ENCODE measurements around the gene MEX3D.

MEX3D gene

DNA sequence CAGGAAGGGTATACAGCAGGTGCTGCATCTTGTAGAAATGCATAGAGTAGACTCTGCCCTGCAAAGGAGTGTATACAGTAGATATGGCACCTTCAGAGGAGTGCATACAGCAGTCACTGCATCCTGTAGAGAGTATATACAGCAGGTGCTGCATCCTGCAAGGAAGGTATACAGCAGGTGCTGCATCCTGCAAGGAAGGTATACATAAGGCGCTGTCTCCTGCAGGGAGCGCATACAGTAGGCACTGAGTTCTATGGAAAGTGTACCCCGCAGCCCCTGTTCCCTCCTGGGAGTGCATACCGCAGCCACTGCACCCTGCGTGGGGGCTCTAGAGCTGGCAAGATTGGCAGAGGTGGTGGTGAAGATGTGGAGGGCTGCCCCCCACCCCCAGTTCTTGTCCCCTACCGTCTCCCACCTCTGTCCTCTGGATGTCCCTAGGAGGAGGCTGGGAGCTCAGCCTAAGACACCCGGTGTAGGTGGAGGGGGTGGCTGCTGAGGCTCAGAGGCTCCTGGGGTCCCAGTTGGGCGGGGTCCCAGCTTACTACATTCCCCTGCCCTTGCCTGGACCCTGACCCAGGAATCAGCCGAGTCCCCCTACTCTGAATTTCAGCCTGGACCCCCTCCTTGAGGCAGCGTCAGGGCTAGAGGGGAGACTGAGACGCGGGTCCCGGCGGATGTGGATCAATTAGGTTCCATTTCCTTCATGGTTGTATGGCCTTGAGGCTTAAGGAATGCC lies 53.0 kb downstream of the MEX3D start:
- no peak for DNase-seq

DNA sequence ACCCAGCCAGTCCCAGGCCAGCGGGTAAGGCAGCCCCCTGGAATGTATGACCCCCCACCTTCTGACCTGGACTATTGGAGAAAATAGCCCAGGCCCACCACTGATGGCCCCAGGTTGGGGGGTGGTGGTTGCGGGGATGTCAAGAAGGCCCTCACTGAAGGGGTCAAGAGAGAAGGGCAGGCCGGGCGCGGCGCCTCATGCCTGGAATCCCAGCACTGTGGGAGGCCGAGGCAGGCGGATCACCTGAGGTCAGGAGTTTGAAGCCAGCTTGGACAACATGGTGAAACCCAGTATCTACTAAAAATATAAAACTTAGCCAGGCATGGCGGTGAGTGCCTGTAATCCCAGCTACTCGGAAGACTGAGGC lies 53.8 kb downstream of the MEX3D start:
- DNase-seq = no peak

DNA sequence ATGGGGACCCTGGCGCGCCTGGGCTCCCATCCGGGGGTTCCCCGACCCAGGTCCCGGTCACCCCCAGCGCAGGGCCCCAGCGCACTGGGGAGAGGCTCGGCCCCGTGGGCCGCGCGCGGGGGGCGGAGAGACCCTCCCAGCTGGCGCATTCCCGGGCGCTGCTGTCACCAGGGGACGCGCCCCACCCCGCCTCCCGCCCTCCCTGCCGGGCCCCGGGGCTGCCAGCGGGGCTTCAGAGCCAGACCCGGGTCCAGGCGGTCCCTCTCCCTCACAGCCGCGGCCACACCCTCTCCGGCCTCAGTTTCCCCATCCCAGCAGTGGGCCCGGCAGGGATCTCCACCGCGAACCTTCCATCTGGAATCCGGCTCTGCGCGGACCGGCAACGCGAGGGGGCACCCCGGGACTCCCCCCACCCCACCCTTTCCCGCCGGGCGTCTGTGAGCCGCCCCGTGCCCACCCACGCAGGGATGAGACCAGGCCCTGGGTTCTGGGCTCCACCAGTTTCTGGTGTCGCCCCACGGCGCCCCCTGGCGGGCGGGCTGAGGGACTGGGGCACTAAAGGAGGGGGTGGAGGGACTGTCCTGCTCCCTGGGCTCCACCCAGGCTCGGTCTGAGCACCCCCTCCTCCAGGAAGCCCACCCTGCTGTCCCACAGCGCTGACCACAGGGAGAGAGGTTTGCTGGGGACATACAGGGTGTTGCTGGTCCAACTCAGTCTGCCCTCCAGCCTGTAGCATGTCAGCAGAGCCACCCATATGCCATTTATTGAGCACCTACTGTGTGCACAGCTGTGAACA lies 54.4 kb downstream of the MEX3D start:
- DNase-seq = peak; percentile 74

DNA sequence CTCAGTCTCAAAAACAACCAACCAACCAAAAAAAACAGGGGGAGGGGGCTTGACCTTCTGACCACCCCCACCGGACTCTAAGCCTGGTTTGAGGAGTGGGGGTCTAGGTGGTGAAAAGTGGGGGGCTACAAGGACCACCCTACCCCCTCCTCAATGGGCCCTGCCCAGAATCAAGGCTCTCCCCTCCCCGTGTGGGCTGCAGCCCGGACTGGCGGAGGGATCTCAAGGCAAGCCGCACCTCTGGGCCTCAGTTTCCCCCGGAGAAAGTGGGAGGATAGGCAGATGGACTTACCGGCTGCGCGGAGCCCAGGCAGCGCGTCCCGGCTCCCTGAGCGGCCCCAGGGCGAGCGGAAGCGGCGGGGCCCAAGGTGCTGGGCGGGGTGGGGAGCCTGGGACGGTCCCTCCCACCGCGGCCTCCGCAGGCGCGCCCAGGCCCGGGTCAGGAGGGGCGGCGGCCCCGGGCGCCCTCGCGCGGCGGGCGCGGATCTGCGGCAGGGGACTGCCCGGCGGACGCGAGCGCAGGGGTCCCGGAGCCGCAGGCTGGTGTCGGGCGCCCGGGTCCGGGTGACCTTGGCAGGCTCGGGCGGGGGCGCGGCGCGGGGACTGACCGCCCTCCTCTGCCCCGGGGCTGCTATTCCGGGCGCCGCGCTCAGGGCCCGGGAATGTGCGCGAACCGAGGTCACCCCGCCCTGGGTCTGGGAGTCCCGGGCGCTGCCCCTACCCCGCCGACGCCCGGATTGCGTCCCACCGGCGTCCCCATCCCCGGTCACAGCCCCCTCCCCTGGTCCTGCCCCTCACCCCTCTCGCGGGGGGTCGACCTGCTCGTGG lies 55.2 kb downstream of the MEX3D start, which contains the start of gene ADAMTSL5:
Gene ADAMTSL5, minus strand, starts transcription at position 349 of the 828 bp plus-strand sequence. CDS start 2,076 bp downstream, outside the sequence.
- DNase-seq = peak; percentile 66

DNA sequence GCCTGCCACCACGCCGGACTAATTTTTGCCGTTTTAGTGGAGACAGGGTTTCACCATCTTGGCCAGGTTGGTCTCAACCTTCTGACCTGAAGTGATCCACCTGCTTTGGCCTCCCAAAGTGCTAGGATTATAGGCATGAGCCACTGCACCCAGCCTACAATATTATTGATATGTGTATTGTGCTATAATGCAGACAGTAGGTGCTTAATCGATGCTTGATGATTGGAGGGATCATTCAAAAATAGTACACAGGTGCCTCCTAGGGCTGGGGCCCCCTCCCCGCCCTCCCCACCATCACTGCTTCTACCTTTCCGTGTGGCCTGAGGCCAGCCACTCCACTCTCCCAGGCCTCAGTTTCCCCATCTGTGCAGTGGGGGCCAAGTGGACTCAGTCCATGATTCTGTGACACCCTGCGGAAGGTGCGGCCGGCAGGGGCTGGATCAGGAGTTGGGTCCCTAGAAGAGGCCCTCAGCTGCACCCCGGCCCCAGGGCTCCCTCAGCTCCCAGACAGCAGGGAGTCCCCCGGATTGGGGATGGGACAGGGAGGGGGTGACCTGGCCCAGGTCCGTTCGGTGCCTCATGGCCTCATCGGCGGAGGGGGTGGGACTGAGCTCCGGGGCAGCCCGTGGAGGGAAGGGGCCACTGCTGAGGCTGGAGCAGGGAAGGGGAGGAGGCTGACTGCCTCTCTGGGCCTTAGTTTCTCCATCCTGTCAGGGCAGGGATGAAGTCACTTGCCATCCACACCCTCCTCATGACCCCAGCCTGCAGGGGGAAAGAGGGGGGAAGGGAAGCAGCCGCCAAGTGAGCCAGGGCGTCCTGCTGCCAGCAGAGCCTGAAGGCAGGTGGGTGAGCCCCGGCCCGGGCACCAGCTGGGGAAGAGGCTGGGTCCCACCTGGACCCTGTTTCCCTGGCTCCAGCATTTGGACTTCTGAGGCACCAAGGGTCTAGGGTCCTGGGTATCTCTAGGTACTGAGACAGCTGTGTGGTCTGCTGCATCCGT lies 56.5 kb downstream of the MEX3D start:
- DNase-seq = no peak

DNA sequence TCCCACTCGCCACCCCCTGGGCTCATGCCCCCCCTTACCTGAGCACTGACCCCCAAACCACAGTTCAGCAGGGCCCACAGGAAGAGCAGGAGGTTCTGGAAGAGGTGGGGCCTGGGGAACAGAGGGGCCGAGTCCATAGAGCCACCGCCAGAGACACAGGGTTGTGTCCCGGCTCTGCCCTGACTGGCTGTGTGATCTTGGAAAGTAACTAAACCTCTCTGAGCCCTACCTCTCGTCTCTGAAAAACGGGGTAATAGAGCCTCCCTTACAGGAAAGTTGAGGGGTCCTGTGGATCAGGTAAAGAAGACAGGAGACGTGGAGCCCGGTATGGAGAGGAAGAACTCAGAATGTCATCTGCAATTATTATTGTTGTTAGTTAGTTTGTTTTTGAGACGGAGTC lies 57.3 kb downstream of the MEX3D start:
- no peak for DNase-seq

DNA sequence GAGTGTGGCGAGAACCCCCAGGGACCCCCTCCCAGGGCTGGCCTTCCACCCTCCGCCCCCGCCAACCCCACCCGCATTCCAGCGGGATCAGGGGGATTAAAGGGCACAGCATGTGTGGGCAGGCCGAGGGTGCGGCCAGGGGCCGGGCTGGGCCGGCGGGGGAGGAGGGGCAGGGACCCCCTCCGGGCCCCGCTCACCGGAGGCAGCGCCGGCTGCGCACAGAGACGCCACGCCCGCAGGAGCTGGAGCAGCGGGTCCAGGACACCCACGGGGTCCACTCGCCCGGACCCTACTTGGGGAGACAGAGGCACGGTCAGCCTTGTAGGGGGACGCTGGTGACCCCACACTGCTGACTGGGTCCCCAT lies 57.7 kb downstream of the MEX3D start:
- DNase-seq = no peak

DNA sequence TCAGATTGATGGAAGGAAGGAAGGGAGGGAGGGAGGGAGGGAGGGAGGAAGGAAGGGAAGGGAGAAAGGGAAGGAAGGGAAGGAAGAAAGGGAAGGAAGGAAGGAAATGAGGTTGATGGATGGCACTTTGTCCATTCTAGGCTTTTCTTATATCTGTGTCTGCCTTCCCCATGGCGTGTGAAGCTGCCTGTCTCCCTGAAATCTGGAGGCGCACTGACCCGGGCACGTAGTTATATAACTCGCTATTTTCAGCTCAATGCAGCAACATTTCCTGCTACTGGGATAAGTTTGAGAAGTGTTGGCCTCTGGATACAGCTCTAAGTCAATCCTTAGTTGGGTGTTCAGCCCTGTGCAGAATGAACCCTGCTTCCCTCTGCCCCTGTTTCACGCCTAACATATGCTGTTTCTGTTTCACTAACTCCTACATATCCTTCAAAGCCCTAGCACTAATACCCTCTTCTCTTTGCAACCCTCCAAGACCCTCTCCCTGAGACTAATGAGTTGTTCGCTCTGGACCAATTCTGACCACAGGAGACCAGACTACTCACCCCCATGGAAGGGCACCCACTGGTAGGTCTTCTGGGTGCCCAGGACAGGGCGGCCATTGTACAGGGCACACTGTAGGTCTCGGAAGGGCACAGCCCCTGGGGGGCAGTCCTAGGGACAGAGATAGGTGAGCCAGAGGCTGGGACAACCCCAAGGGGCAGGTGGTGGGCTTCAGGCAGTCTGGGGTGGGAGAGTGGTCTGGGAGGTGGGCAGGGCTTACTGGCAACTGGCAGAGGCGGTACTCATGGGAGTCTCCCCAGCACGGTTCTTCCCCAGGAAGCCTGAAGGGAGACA lies 58.3 kb downstream of the MEX3D start:
- DNase-seq = no peak

DNA sequence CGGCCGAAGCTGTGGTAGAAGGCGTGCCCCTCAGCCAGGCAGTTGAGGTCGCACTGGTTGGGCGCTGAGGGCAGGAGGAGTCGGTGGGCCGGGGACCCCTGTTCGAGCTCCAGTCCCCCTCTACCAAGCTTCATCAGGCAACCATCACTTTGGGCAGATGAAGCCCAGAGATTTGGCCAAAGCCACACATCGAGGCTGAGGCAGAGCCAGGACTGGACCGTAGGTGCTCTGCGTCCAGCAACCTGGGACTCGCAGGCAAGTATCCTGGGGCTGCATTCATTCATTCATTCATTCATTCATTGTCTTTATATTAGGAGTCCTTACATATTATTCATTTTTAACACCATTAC lies 59.6 kb downstream of the MEX3D start:
- no peak for DNase-seq

DNA sequence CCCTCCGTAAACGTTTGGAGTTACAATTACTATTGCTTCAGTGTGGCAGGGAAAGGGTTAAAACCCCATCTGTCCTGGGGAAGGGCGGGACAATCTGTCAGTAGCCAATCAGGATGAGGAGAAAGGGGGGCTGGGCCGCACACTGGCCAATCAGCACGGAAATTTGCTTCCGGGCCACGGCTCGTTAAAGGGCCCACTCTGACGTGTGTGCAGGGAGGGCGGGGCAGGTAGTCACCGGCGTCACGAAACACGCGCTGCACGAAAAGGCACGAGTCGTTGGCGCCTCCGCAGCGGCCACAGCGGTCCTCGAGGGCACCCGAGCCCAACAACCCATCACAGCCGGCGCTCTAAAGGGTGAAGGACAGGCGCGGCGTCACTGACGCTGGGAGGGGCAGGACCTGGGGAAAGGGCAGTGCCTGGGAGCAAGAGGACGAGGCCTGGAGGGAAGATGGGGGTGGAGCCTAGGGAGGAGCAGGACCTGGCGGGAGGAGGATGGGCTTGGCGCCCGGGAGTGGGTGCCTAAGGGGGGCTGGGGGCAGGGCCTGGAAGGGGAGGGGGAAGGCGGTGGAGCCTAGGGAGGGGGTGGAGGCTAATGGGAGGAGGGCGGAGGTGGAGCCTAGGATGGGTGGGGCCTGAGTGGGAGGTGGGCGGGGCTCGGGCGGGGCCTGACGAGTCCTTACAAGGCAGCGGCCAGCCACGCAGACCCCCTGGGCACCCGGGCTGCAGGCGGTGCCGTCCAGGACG lies 60.2 kb downstream of the MEX3D start:
- DNase-seq = peak; percentile 91

DNA sequence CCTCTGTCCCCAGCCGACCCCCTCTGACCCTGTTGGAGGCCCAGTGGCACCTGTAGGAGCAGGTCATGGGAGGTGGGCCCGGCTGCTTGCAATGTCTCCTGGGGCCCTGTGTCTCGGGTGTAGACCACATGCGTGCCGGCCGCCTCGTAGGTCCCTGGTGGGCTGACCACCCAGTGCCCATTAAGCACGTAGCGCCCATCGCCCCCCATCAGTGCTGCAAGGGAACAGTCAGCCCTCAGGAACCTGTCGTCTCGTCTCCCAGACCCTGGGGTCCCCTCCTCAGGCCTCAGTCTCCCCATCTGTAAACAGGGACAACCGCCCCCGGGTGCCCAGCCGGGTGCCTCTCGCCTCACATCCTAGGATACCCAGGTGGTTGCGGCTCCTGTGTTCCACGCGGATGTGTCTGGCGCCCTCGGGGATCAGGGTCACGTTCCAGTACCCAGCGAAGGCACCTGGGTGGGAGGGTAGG lies 60.9 kb downstream of the MEX3D start:
- DNase-seq = no peak

DNA sequence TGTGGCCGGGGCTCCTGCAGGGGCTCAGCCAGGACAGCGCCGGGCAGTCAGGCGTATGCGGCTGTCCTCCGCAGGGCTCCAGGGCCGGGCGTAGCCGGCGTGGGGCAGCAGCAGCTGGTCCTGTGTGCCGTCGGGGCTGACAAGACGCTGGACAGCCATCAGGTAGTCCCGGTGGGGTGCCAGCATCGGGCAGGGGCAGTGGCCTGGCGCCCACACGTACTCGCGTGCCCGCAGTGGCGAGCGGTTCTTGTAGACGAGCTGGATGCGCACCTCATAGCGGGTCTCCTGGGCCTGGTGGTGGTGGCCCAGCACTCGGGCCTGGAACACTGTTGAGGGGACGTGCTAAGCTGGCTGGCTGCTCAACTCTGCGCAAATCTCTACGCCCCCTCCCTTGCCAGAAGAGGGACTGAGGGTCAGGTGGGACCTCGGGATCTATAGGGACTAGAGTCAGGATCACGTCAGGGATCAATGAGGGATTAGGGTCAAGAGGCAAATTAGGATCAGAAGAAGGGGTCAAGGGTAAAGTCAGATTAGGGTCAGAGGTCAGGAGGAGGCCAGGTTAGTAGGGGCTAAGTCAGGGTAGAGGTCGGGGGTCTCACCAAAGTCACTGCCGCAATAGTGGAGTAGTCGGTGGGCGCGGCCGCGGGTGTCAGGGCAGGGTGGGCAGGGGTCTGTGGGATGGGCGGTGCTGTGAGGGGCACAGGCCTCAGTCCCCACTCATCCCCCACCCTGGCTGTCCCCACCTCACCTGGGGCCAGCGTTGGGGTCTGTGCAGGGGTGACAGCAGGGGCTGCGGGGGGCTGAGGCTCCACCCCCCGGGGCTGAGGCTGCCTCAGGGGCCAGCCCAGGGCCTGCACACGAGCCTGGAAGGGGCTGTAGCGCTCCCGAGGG lies 61.9 kb downstream of the MEX3D start:
- no peak for DNase-seq

DNA sequence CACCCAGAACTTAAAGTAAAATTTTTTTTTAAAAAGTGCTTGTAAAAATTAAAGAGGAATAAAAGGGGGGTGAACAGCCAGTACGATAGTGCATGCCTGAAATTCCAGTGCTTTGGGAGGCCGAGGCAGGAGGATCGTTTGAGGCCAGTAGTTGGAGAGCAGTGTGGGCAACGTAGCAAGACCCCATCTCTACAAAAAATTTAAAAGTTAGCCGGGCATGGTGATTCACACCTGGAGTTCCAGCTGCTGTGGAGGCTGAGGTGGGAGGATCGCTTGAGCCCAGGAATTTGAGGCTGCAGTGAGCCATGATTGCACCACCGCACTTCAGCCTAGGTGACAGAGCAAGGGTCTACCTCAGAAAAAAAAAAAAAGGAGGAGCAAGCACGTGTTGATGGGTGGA lies 63.1 kb downstream of the MEX3D start:
- DNase-seq = no peak
